ENCODE measurements around the gene CELA1.
"Not testable (repeated sequence)": the region's sequence is repeated elsewhere in the genome, so short reads cannot be mapped to it uniquely, and the experiment has no call there.

The CELA1 gene

DNA sequence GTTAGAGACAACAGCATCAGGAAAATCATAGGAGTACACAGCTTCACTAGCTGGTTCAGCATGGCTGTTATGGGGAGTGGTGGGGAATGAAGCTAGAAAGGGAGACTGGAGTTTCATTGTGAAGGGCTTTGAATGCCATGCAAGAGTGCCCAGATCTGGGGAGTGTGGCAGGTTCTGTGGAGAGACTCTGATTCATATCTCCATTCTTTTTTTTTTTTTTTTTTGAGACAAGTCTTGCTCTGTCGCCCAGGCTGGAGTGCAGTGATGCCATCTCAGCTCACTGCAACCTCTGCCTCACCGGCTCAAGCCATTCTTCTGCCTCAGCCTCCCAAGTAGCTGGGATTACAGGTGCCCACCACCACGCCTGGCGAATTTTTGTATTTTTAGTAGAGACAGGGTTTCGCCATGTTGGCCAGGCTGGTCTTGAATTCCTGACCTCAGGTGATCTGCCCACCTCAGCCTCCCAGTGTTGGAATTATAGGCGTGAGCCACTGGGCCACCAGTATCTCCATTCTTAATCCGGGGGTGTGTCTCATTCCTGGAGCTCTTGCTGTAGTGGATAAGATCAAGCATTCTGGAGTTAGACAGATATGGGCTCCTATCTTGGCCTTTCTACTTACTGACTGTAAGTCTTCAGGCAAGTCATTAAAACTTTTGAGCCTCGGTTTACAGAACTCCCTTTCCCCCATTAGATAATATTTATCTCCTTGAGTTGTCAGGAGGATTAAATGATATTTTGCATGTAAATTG lies 28.2 kb downstream of the CELA1 start:
- DNase-seq (ENCODE audit: low spot score), result not testable (repeated sequence)

DNA sequence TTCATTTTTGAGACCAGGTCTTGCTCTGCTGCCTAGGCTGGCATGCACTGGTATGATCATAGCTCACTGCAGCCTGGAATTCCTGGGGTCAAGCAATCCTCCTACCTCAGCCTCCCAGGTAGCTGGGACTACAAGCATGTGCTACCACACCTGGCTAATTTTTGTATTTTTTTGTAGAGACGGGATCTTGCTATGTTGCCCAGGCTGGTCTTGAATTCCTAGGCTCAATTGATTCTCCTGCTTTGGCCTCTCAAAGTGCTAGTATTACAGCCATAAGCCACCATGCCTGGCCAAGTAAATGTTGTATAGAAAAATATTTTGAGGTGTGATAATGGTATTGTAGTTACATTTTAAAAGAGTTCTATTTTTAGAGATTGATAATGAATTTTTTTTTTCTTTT lies 35.1 kb downstream of the CELA1 start:
- no peak for DNase-seq (ENCODE audit: low spot score)

DNA sequence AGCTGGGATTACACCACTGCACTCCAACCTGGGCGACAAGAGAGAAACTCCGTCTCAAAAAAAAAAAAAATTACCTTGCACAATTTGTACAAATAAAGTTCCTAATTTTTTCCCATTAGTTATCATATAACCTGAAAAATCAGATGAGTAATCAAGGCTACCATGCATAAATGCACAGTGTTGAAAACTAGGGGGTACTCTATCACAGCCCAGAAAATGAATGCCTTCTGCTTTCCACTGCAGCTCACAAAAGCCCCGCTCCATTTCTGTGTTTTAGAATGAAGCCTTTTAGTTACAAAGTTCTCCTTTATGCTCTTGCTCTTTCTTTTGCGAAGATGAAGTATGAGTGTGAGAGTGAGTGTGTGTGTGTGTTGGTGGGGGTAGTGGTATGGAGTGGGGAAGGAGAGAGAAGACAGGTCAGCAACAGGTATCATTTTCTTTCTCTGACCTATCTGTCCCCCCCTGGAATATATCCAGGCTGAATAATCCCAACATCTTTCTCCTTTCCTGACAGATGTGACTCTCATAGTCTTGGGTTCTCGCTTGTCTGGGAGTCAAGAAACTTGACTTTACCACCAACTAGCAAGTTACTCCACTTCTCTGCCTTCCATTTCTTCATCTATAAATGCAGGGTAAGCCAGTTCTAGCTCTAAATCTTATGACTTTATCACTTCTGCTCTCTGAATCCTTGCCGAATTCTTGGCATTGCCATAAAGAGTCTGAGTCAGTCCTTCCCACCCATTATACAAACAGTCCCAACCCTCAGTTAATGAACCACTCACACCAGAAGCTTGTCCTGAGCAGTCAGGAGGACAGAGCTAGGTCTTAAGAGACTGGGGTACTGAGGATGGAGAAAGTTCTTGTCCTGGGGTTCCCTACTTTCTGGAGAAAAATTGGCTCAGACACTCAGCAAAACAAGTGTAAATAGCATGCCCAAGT lies 38.6 kb downstream of the CELA1 start:
- DNase-seq (ENCODE audit: low spot score), result peak; percentile 84

DNA sequence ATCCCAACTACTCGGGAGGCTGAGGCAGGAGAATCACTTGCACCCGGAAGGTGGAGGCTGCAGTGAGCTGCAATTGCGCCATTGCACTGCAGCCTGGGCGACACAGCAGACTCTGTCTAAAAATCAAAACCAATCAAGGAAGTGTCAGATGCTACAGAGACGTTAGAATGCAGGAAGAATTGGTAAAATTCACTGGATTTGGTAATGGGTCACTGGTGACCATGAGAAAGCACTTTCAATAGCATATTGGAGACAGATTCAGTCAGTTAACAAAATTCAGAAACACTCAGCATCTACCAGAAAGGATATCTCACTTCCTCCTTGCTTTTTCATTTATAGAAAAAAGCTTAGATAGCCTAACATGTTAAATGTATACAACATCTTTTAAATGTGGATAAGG lies 40.0 kb downstream of the CELA1 start:
- DNase-seq (ENCODE audit: low spot score), result no peak

DNA sequence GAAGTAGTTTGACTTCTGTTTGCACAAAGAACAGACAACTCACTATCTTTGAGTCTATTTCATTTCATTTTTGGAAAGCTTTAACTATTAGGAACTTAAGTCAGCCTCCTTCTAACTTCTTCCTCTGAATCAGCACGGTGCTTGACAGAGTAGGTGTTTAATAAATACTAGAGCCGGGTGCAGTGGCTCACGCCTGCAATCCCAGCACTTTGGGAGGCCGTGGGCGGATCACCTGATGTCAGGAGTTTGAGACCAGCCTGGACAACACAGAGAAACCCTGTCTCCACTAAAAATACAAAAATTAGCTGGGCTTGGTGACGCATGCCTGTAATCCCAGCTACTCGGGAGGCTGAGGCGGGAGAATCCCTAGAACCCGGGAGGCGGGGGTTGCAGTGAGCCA lies 45.7 kb downstream of the CELA1 start:
- not testable (repeated sequence) for DNase-seq (ENCODE audit: low spot score)

DNA sequence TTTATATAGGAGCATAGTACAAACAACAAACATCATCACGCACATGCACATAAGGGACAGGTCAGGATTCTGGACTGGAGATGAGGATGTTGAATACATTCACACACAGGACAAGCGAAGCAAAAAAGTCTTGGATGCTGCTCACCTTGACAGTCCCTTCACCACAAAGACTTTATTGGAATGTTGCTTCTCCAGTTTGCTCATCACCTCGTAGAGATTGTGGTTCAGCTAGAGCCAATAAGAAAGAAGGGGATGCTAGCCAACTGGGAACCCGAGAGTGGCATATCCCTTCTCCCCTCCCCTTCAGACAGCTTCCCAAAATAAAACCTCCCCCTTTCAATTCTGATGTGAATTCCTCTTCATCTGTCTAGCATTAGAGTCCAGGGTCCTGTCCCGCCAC lies 50.8 kb downstream of the CELA1 start:
- DNase-seq (ENCODE audit: low spot score), result no peak

DNA sequence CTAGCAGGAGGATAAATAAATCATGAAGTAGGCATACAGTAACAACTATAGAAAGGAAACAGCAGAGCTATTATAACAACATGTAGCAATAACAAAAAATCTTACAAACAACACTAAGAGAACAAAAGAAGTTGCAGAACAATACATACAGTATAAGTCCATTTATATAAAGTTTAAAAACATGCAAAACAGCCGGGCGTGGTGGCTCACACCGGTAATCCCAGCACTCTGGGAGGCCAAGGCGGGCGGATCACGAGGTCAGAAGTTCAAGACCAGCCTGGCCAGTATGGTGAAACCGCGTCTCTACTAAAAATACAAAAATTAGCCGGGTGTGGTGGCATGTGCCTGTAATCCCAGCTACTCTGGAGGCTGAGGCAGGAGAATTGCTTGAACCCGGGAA lies 52.4 kb downstream of the CELA1 start:
- DNase-seq (ENCODE audit: low spot score), result not testable (repeated sequence)

DNA sequence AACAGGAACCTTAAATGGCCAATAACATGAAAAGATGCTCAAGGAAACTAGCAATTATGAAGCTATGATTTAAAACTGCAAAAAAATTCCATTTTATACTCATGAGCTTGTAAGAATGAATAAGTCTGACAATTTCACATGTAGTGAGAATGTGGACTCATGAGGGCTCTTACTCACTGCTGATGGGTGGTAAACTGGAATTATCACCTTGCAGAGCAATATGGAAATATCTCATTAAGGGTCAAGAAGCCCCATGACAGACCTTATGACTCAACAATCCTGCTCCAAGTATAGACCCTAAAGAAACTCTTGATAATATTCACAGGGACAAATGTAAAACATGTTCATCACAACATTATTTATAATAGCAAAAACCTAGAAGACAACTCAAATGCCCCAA lies 52.8 kb downstream of the CELA1 start:
- no peak for DNase-seq (ENCODE audit: low spot score)

DNA sequence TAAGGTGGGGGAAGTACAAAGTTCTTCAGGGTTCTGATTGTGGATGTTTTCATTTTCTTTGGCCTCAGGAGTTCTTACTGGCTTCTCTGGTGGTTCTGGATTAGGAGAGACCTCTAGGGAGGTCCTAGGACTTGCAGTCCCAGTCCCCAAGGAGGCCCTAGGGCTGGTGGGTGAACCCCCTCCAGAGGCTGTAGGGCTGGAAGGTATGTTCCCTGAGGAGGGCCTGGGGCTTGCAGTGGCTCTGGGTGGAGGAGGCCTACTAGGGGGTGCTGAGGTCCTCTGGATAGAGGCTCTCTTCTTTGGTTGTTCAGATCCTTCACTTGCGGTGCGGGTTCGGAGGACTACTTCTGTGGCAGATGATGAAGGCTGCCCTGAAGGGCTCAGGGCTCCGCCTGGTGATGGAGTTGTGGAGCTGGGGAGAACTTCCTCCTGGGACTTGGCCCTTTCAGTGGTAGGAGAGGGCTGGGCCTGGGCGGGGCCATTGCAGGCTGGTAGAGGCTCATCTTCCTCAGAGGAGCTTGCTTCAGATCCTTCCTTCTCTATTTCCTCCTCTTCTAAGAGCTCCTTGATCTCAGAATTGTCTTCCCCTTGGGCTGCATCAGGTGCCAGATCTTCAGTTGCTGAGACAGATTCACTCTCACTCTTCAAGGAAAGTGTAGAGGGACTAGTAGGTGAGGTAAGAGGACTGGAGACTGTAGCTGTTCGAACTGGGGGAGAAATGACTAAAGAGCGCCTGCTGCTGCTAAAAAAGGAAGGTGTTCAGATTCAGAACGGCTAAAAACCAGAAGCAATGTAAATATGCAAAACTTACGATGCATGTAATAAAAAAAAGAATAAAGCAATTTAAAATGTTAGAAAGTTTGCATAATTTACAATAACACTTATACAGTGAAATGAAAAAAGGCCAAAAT lies 54.6 kb downstream of the CELA1 start:
- not testable (repeated sequence) for DNase-seq (ENCODE audit: low spot score)

DNA sequence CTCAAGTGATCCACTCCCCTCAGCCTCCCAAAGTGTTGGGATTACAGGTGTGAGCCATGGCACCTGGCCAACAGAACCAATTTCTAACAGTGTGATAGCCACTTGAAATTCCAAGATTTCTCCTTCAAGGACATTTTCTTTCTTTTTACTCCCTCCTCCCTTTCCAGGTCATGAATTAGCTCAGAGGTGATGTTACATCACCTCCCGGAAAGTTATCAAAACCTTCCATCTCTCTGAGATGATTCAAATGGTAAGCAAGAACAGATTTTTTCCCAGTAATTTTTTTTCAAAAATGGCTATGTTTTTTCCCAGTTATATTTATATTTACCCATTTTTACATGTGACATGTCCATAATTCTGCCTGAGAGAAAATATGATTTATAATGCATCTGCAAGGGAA lies 60.6 kb downstream of the CELA1 start:
- no peak for DNase-seq (ENCODE audit: low spot score)

DNA sequence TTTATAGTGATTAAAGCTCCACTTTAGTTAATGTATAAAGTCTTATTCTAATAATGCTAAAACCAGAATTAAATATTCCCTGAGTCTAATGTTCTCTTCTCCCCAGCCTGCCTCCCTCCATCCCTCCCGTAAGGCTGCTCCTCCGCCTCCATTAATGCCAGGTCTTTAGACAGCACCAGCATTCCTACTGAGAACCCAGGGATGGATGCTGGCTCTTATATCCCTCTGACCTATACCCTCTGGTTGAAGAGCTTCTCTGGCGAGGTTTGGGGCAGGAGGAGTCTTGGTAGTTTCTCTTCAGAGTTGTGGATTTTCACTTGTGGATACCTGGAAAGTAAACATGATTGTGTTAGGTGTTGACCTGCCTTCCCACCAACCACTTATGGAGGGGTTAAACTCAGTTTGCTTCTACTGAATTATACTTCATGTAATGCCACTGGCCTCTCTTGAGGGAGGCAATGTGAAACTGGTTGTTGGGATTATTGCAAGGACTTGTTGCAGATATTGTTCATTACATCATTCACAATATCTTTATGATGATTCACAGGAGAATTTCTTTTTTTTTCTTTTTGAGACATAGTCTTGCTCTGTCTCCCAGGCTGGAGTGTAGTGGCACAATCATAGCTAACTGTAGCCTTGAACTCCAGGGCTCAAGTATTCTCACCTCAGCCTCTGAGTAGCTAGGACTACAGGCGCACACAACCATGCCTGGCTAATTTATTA lies 65.1 kb downstream of the CELA1 start:
- DNase-seq (ENCODE audit: low spot score), result peak; percentile 74

All from GM03348 (cell line).